A549 treated with AZD9567 at 1 μM for 4 hours (cell line): Measurements from ENCODE around the gene GSX2. TPM values are rescaled to one million over a fixed set of nuclear protein-coding genes. Genes with fewer than 3 reads are reported as not detected.

Experiments
- total RNA-seq: library from RNA; stranded (reverse); fragments of 200-300 nt; extraction: Qiagen RNA extraction; gene quantifications from 5 replicates; pipeline ENCODE4 v1.2.3, GENCODE V29; 2022; ENCODE audit not compliant: insufficient read depth

The GSX2 gene
- total RNA-seq, result not detected in 5 replicates

GRCh38 chr4:54099748-54100574 lies at the start of gene GSX2:
Gene GSX2, plus strand, starts transcription at chr4:54100163. Its CDS starts 182 bp downstream, at chr4:54100345.

GRCh38 chr4:54064317-54065111 lies 35.4 kb upstream of the GSX2 start, which contains the start of gene CHIC2:
Gene CHIC2, minus strand, starts transcription at chr4:54064605. Its CDS starts 305 bp downstream, at chr4:54064300.

Other genes starting within 250 kb of the GSX2 start
- gene CHIC2, start 35.6 kb upstream of the GSX2 start, total RNA-seq, result 7.2 to 9.1 TPM (median 8.1 TPM) in 5 replicates
- gene PDGFRA, start 129.1 kb downstream of the GSX2 start, total RNA-seq, result 0.29 to 0.73 TPM (median 0.36 TPM) in 4 of 5 replicates, not detected in the other